ENCODE measurements around the gene MAP3K10. TPM values are rescaled to one million over a fixed set of nuclear protein-coding genes. Genes with fewer than 3 reads are reported as not detected.
A peak's percentile ranks its signal among the peaks of the same experiment; 100 is the strongest.
"Not testable (repeated sequence)": the region's sequence is repeated elsewhere in the genome, so short reads cannot be mapped to it uniquely, and the experiment has no call there.

MAP3K10 gene
- polyA plus RNA-seq, 1 donor from 2014 or later = 0.44 TPM

GRCh38 chr19:40162104-40162503 lies 29.1 kb upstream of the MAP3K10 start:
- no peaks in the 10 kb centered on the region for H3K9me3 Mint-ChIP-seq
- H3K36me3 Mint-ChIP-seq = no peaks in the 10 kb centered on the region
- H3K27ac Mint-ChIP-seq = peak overlapping the region in 1 of 3 donors; percentile 98

GRCh38 chr19:40163541-40164129 lies 27.6 kb upstream of the MAP3K10 start:
- H3K4me3 Mint-ChIP-seq = peak overlapping the region; percentile 41 to 87 (median 69)
- H3K9me3 Mint-ChIP-seq = no peaks in the 10 kb centered on the region
- no peaks in the 10 kb centered on the region for H3K36me3 Mint-ChIP-seq
- H3K27ac Mint-ChIP-seq = peak overlapping the region; percentile 98 to 99 (median 98)
- peaks cover 1% of the 10 kb centered on the region for H3K27me3 Mint-ChIP-seq
- peaks cover 18 to 23% (median 21%) of the 10 kb centered on the region in 3 donors for H3K4me1 Mint-ChIP-seq

More at GRCh38 chr19:40162104-40162503, 29.1 kb upstream of the MAP3K10 start:
- Mint-ChIP-seq H3K4me3 (peak overlapping the region in 1 of 4 donors; percentile 32), H3K27me3 (peaks cover 1% of the 10 kb centered on the region), H3K4me1 (peaks cover 18 to 26% (median 21%) of the 10 kb centered on the region in 3 donors)

DNA sequence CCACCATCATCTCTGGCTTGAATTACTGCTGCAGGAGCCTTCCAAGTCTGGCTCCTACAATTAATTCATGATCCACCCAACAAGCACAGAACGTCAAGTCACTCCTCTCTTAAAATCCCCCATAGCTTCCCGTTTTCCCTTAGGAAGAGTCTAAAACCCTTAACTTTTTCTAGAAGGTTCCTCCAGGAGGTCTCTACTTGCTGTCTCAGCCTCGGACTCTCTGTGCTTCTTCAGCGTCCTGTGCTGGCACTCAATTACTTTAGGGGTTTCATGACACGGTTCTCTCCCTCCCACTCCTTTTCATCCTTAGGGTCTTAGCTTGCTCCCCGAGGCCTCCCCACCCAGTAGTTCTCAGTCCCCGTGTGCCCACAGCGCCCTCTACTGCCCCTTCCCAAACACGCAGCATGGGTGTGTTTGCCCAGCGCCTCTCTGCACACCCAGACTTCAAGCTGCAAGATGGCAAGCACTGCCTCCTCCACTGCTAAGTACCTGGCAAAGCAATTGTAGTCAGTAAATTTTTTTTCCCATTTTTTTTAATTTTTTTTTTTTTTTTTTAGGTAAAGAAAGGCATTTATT lies 25.8 kb upstream of the MAP3K10 start:
- peak overlapping the region in 2 of 3 donors; percentile 13 to 80 for H3K27ac Mint-ChIP-seq
- H3K4me3 Mint-ChIP-seq = peak overlapping the region in 3 of 4 donors; percentile 21 to 59 (median 51)
- H3K36me3 Mint-ChIP-seq = no peaks in the 10 kb centered on the region
- H3K27me3 Mint-ChIP-seq = peaks cover 1% of the 10 kb centered on the region
- no peaks in the 10 kb centered on the region for H3K9me3 Mint-ChIP-seq
- H3K4me1 Mint-ChIP-seq = peaks cover 18 to 21% (median 21%) of the 10 kb centered on the region in 3 donors

GRCh38 chr19:40169482-40170302 lies 21.5 kb upstream of the MAP3K10 start:
- not testable (repeated sequence) for H3K36me3 Mint-ChIP-seq, H3K9me3 Mint-ChIP-seq, H3K4me3 Mint-ChIP-seq, H3K27me3 Mint-ChIP-seq, H3K4me1 Mint-ChIP-seq
- H3K27ac Mint-ChIP-seq = peak overlapping the region in 1 of 3 donors; percentile 53

- not testable (repeated sequence) for H3K9me3 Mint-ChIP-seq, H3K4me1 Mint-ChIP-seq, H3K4me3 Mint-ChIP-seq, H3K36me3 Mint-ChIP-seq, H3K27me3 Mint-ChIP-seq, H3K27ac Mint-ChIP-seq
Measured at GRCh38 chr19:40170303-40170989, 20.8 kb upstream of the MAP3K10 start.

DNA sequence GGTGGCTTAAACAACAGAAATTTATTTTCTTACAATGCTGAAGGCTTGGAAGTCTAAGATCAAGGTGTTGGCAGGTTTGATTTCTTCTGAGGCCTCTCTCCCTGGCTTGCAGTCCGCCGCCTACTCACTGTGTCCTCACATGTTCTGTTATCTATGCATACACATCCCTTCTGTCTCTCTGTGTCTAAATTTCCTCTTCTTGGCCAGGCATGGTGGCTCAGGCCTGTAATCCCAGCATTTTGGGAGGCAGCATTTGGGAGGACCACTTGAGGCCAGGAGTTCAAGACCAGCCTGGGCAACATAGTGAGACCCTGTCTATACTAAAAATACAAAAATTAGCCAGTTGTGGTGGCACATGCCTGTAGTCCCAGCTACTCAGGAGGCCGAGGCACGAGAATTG lies 19.9 kb upstream of the MAP3K10 start:
- H3K27ac Mint-ChIP-seq, H3K4me3 Mint-ChIP-seq, H3K36me3 Mint-ChIP-seq, H3K4me1 Mint-ChIP-seq, H3K9me3 Mint-ChIP-seq, H3K27me3 Mint-ChIP-seq: not testable (repeated sequence)

DNA sequence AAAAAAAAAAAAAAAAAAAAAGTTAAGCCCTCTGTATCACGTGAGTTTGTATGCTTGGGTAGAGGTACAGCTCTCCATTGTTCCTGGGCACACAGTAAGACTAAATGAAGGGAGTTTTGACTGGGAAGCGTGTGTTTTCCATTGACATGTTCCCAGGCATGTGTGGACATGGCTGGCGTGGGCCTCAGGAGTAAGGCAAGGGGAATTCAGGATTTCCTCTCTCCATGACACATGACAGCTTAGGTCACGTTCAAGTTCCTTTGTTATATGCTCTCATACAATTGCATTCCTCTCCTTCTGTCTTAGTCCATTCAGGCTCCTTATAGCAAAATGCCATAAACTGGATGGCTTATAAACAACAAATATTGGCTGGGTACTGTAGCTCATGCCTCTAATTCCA lies 17.1 kb upstream of the MAP3K10 start:
- peaks cover 4% of the 10 kb centered on the region for H3K27me3 Mint-ChIP-seq
- no peaks in the 10 kb centered on the region for H3K36me3 Mint-ChIP-seq
- no peak overlapping the region for H3K27ac Mint-ChIP-seq
- peaks cover 0 to 5% (median 4%) of the 10 kb centered on the region in 3 donors for H3K9me3 Mint-ChIP-seq
- H3K4me1 Mint-ChIP-seq = peaks cover 0 to 1% (median 0%) of the 10 kb centered on the region in 3 donors
- no peak overlapping the region for H3K4me3 Mint-ChIP-seq

DNA sequence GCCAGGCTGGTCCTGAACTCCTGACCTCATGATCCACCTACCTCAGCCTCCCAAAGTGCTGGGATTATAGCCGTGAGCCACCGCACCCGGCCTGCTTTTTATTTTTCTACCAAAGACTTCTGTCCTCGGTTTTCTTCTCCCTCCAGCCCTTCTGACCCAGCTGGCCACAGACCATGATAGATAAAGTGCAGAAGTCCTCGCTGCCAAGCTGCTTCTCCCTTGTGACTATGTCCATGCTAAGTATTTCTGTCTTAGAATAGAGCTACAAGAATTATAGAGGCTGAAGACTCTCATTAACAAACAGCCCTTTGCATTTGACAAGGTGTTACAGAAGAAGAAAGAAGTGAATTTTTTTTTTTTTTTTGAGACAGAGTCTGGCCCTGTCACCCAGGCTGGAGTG lies 15.4 kb upstream of the MAP3K10 start:
- no peak overlapping the region for H3K27ac Mint-ChIP-seq

GRCh38 chr19:40177286-40178070 lies 13.7 kb upstream of the MAP3K10 start:
- H3K4me3 Mint-ChIP-seq = no peak overlapping the region
- no peaks in the 10 kb centered on the region for H3K4me1 Mint-ChIP-seq
- peaks cover 9% of the 10 kb centered on the region for H3K27me3 Mint-ChIP-seq
- no peak overlapping the region for H3K27ac Mint-ChIP-seq
- no peaks in the 10 kb centered on the region for H3K36me3 Mint-ChIP-seq
- H3K9me3 Mint-ChIP-seq = peaks cover 0 to 5% (median 4%) of the 10 kb centered on the region in 3 donors

More for the DNA sequence above, 15.4 kb upstream of the MAP3K10 start:
- Mint-ChIP-seq H3K9me3 (peaks cover 0 to 5% (median 4%) of the 10 kb centered on the region in 3 donors), H3K27me3 (peaks cover 7% of the 10 kb centered on the region), H3K4me3 (no peak overlapping the region), H3K4me1 (peaks cover 0 to 1% (median 0%) of the 10 kb centered on the region in 3 donors), H3K36me3 (no peaks in the 10 kb centered on the region)

DNA sequence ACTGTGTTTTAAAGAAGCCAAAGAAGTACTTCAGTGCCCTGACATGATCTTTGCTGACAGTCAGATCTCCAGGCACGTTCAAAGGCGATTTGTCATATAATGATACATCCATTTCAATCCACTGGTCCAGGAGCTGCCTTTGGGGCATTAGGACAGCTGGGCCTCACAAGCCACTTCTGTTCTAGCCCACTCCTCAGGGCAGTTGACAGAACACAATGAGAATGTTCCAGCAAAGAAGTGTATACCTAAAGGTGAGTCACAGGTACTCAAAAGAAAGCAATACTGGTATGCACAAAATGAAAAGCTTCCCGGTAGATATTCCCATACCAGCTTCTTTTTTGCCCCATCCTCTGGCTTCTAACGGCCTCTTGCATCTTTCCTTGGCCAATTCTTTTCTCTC lies 12.5 kb upstream of the MAP3K10 start:
- no peak overlapping the region for H3K4me3 Mint-ChIP-seq
- H3K4me1 Mint-ChIP-seq = no peaks in the 10 kb centered on the region
- H3K27me3 Mint-ChIP-seq = peaks cover 9% of the 10 kb centered on the region
- H3K9me3 Mint-ChIP-seq = peaks cover 0 to 5% (median 4%) of the 10 kb centered on the region in 3 donors
- no peak overlapping the region for H3K27ac Mint-ChIP-seq
- H3K36me3 Mint-ChIP-seq = no peaks in the 10 kb centered on the region

DNA sequence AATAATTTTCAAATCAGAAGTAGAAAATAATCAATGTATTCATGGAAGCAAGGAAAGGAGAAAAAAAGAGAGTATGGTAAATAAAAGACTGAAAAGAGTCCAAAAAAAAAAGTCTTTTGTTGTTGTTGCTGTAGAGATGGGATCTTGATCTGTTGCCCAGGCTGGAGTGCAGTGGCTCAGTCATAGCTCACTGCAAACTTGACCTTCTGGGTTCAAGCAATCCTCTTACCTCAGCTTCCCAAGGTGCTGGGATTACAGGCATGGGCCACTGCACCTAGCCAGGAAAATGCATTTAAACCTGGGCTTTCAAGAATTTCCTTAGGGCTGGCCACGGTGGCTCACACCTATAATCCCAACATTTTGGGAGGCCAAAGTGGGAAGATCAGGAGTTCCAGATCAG lies 7.0 kb upstream of the MAP3K10 start:
- Mint-ChIP-seq H3K4me3 (no peak overlapping the region), H3K36me3 (no peaks in the 10 kb centered on the region), H3K9me3 (no peaks in the 10 kb centered on the region), H3K4me1 (no peaks in the 10 kb centered on the region), H3K27ac (no peak overlapping the region), H3K27me3 (peaks cover 6% of the 10 kb centered on the region)

GRCh38 chr19:40191836-40192646 lies 815 bp downstream of the MAP3K10 start:
- peak overlapping the region in 2 of 3 donors; percentile 71 to 74 for H3K27ac Mint-ChIP-seq
- no peaks in the 10 kb centered on the region for H3K36me3 Mint-ChIP-seq
- no peaks in the 10 kb centered on the region for H3K9me3 Mint-ChIP-seq
- H3K4me3 Mint-ChIP-seq = peak overlapping the region; percentile 70 to 93 (median 82)
- H3K4me1 Mint-ChIP-seq = peaks cover 15 to 32% (median 29%) of the 10 kb centered on the region in 3 donors
- no peaks in the 10 kb centered on the region for H3K27me3 Mint-ChIP-seq

DNA sequence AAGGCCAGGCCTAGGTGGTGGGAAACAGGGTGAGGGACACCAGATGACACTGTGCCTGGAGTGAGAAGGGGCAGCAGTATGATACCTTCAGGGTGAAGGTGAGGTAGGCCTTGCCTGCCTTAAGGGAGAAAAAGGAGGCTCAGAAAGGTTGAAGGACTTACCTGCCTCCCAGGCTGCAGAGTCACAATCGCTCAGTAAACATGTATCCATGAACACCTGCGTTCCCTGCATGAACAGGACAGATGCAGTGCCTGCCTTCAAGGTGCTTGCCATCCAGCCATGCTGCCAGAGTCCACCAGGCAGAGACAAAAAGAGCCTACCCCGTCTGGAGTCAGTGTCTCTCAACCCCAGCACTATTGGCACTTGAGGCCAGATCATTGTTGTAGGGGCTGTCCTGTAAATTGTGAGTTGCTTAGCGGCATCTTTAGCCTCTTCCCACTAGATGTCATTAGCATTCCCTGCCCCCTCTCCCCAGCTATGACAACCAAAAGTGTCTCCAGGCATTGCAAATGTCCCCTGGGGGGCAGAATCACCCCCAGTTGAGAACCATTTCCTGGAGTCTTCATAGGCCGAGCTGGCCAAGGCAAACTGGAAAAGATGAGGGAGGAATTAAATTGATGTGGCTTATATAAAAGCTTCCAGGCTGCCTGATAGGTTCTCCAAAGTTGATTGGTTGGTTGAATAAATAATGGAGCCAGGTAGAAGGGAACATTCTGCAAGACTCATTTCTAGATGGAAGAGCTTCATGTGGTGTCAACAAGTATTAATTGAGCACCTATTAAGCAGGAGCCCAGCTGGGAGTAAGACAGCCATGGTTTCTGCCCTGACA lies 1.7 kb downstream of the MAP3K10 start:
- peaks cover 15 to 32% (median 29%) of the 10 kb centered on the region in 3 donors for H3K4me1 Mint-ChIP-seq

More for the DNA sequence above, 1.7 kb downstream of the MAP3K10 start:
- Mint-ChIP-seq H3K36me3 (no peaks in the 10 kb centered on the region), H3K27ac (peak overlapping the region; percentile 6 to 74 (median 71)), H3K9me3 (no peaks in the 10 kb centered on the region), H3K27me3 (no peaks in the 10 kb centered on the region), H3K4me3 (peak overlapping the region; percentile 70 to 93 (median 82))
